HS-5 (cell line): ENCODE data around the gene PDE3A.

Experiments
- DNase-seq: peaks from one replicate; pipeline ENCODE4 v3.0.0-alpha.2; 2012; ENCODE audit warnings: low read depth

Gene PDE3A

DNA sequence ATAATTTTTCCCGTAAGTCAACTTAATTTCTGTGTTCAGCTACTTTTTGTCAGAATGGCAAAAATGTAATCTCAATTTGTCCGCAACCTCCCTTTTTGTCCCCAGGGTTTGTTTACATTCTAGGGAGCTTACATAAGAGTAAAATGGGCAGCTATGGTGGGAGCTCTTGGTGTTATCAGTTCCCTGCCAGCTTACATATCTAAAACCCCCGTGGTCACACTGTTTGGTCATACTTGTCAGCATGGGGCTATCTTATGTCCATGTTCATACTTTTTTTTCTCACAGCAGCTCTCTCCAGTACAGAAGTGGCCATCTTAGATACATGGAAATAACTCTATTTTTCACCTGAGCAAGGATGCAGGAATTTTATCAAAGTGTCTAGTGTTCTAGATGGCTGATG lies 343.5 kb downstream of the PDE3A start:
- DNase-seq, result no peak

DNA sequence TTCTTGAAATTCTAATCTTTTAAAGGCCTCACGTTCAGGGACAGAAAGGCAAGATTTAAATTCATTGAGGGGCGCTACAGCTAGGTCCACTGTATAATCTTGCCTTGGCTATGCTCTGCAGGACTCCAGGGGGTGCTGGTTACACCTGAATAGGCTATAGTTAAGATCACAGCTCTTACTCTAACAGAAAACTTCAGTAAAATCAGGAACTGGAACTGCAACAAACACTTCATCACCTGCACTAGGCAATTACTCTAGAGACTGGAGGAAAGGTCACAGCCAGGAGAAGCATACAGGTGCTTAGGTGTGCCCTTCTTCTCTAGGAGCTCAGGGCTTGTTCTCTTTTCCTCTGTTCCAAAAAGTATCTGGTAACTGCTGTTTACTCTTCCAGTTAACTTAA lies 347.7 kb downstream of the PDE3A start:
- no peak for DNase-seq

DNA sequence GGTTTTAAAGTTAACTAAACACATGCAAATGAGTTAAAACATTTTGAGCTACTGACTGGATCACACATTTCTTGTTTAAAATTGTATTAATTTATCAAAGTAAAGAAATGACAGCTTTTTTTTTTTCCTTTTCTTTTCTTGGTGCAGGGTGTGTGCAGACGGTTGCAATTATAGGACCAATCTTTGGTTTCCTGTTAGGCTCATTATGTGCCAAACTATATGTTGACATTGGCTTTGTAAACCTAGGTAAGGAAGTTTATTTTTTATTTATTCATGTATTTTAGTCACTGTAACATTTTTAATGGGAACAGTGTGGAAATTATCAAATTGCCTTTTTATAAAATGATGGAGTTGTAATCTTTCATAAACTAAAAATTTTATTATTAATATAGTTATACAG lies 348.6 kb downstream of the PDE3A start:
- no peak for DNase-seq

DNA sequence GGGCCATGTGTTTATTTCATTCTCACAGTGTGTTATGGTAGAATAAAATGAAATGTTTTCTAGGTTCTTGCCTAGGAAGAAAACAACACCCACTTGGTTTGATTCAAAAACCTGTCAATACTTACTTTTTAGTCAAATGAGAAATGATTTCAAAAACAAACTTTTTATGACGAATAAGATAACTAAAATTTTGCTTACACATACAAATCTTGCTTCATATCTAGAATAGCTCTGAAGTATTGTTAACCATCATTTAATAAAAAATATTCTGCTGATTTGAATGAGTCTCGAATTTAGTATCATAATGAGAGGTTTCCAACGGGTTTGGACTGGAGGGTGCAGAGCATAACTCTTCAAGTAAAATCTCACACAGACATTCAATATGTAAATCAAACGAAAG lies 350.0 kb downstream of the PDE3A start:
- no peak for DNase-seq

DNA sequence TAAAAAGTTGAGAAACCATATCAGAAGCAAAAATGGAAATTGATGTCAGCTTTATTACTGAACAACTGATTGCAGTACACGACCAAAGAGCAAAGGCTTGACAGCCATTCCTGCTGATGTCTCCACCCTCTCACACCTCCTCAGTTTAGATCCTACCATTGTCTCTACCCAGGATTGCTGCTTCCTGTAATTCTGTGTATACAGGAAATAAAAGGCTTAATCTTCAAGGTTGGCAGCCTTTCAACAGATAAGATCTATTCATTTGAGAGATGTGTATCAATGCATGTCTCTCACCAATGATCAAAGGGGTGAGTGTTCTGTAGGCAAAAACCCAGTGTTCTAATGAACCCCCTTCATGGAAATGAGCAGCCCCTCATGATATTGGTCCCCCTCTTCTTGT lies 353.8 kb downstream of the PDE3A start:
- DNase-seq, result no peak

DNA sequence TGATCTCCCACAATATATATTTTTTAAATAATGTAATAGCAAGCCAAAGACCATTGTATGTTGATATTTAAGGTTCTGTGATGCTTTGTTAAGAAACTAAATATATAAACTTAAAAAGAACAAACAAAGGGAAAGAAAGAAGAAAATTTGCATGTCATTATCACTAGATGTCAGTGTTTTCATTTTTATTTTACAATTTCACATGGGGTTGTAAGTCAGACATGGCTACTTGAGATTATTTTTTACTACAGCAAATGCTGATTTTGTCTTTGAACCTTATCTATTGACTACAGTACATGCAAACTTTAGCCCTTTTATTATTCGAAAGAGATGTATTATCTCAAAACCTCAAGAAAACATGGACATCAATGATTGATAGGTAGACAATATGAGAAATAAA lies 362.9 kb downstream of the PDE3A start:
- DNase-seq, result no peak
